ENCODE data around the gene NFKBIA.

Gene NFKBIA

GRCh38 chr14:35367056-35367372 lies 37.5 kb downstream of the NFKBIA start:
- H3K4me2 ChIP-seq (ENCODE audit: low read length) = peak overlapping the region; percentile 43
- no peaks in the 10 kb centered on the region for H4K20me1 ChIP-seq (ENCODE audit: insufficient read depth, low read length)
- H3K27ac ChIP-seq (ENCODE audit: low read length) = peak overlapping the region; percentile 73
- peaks cover 5% of the 10 kb centered on the region for H3K36me3 ChIP-seq (replicated peaks; ENCODE audit: low read depth, low read length)
- H3K9ac ChIP-seq (ENCODE audit: low read length) = peak overlapping the region; percentile 51; the same call in 1 of the 2 replicates
- TF ChIP-seq EZH2phosphoT487 (IDR thresholded peaks at IDR 0.05; ENCODE audit: low read depth) (no peak), CTCF (IDR thresholded peaks at IDR 0.05; ENCODE audit: low read depth, low read length) (no peak)
- H2AFZ ChIP-seq (ENCODE audit: low read depth, low read length) = peak overlapping the region; percentile 42; the same call in 1 of the 2 replicates
- H3K4me3 ChIP-seq (ENCODE audit: low read length) = no peak overlapping the region; the same call in 1 of the 2 replicates
- no peaks in the 10 kb centered on the region for H3K79me2 ChIP-seq (ENCODE audit: low read length)
- H3K27me3 ChIP-seq (ENCODE audit: low read depth, low read length) = no peaks in the 10 kb centered on the region
- peaks cover 37% of the 10 kb centered on the region for H3K4me1 ChIP-seq (ENCODE audit: low read length)
- H3K9me3 ChIP-seq (ENCODE audit: insufficient read depth, low read length) = peaks cover 13% of the 10 kb centered on the region

- TF ChIP-seq CTCF (IDR thresholded peaks at IDR 0.05; ENCODE audit: low read depth, low read length) (no peak), EZH2phosphoT487 (IDR thresholded peaks at IDR 0.05; ENCODE audit: low read depth) (no peak)
- Histone ChIP-seq H3K4me3 (ENCODE audit: low read length) (no peak overlapping the region), H3K4me2 (ENCODE audit: low read length) (peak overlapping the region; percentile 43), H3K9ac (ENCODE audit: low read length) (peak overlapping the region; percentile 51; the same call in 1 of the 2 replicates), H2AFZ (ENCODE audit: low read depth, low read length) (no peak overlapping the region), H3K9me3 (ENCODE audit: insufficient read depth, low read length) (peaks cover 13% of the 10 kb centered on the region; the same call in 1 of the 2 replicates), H3K27me3 (ENCODE audit: low read depth, low read length) (no peaks in the 10 kb centered on the region), H3K79me2 (ENCODE audit: low read length) (no peaks in the 10 kb centered on the region), H4K20me1 (ENCODE audit: insufficient read depth, low read length) (no peaks in the 10 kb centered on the region), H3K4me1 (ENCODE audit: low read length) (peaks cover 37% of the 10 kb centered on the region), H3K36me3 (replicated peaks; ENCODE audit: low read depth, low read length) (peaks cover 5% of the 10 kb centered on the region), H3K27ac (ENCODE audit: low read length) (peak overlapping the region; percentile 73)
These were observed 38.0 kb downstream of the NFKBIA start for GRCh38 chr14:35366521-35366976.

- H3K27ac ChIP-seq (ENCODE audit: low read length) = no peak overlapping the region
These were observed 38.5 kb downstream of the NFKBIA start for GRCh38 chr14:35366056-35366451.

More at GRCh38 chr14:35366056-35366451, 38.5 kb downstream of the NFKBIA start:
- Histone ChIP-seq H3K9ac (ENCODE audit: low read length) (no peak overlapping the region), H3K36me3 (replicated peaks; ENCODE audit: low read depth, low read length) (peaks cover 5% of the 10 kb centered on the region), H3K4me1 (ENCODE audit: low read length) (peaks cover 41% of the 10 kb centered on the region), H3K79me2 (ENCODE audit: low read length) (no peaks in the 10 kb centered on the region), H3K9me3 (ENCODE audit: insufficient read depth, low read length) (peaks cover 8% of the 10 kb centered on the region; the same call in 1 of the 2 replicates), H4K20me1 (ENCODE audit: insufficient read depth, low read length) (no peaks in the 10 kb centered on the region), H3K4me2 (ENCODE audit: low read length) (no peak overlapping the region), H2AFZ (ENCODE audit: low read depth, low read length) (no peak overlapping the region), H3K27me3 (ENCODE audit: low read depth, low read length) (no peaks in the 10 kb centered on the region), H3K4me3 (ENCODE audit: low read length) (no peak overlapping the region)
- TF ChIP-seq EZH2phosphoT487 (IDR thresholded peaks at IDR 0.05; ENCODE audit: low read depth) (no peak), CTCF (IDR thresholded peaks at IDR 0.05; ENCODE audit: low read depth, low read length) (no peak)

Data from OCI-LY3 (cell line).